ENCODE results near the gene SLC7A9.

DNA sequence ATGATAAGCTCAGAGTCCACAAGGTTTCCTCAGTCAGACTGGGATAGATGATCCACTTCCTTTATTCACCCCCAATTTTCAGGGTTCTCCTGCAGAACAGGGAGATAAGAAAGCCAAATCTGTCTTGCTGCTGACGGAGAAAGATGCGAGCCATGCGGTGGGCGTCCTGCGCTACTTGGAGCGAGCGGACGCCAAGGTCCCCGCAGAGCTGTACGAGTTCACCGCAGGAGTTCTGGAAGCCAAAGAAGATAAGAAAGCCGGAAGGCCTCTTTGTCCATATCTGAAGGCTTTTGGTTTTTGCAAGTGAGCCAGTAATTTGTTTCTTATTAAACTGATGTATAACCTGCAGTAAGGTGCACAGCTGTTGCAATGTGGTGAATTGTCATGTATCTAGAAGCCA is 66.7 kb downstream of the SLC7A9 start:
- no peak for TF ChIP-seq POLR2A (IDR thresholded peaks at IDR 0.05; ENCODE audit: low read length)
- no peak for TF ChIP-seq GATA1 (IDR thresholded peaks at IDR 0.05; ENCODE audit: low read depth, low read length)
